GM19023 (cell line): ENCODE results near the gene MPND.
"Not testable (repeated sequence)": the region's sequence is repeated elsewhere in the genome, so short reads cannot be mapped to it uniquely, and the experiment has no call there.

Source experiments
- ATAC-seq: cut with Tn5 transposase; IDR thresholded peaks from one replicate; pipeline ENCODE4 v1.9.1; 2021; ENCODE audit warnings: mild to moderate bottlenecking, moderate library complexity; ENCODE audit not compliant: unreplicated experiment

Gene MPND

GRCh38 chr19:4345342-4346019 is 2.1 kb downstream of the MPND start:
- ATAC-seq: no peak

- ATAC-seq: no peak
Observed at GRCh38 chr19:4346020-4346383, 2.6 kb downstream of the MPND start.

- ATAC-seq: no peak
Observed at GRCh38 chr19:4347521-4347920, 4.2 kb downstream of the MPND start.

- not testable (repeated sequence) for ATAC-seq
Observed at GRCh38 chr19:4349225-4349624, 5.9 kb downstream of the MPND start.

- ATAC-seq: no peak
Observed at GRCh38 chr19:4350111-4350510, 6.7 kb downstream of the MPND start.

GRCh38 chr19:4350726-4351125 is 7.4 kb downstream of the MPND start:
- no peak for ATAC-seq

- ATAC-seq: no peak
Observed at GRCh38 chr19:4352701-4353121, 9.3 kb downstream of the MPND start.

- ATAC-seq: no peak
Observed at GRCh38 chr19:4354282-4354681, 10.9 kb downstream of the MPND start.

- no peak for ATAC-seq
Observed at GRCh38 chr19:4354897-4355296, 11.5 kb downstream of the MPND start.

GRCh38 chr19:4357095-4357797 is 13.9 kb downstream of the MPND start:
- no peak for ATAC-seq

GRCh38 chr19:4357921-4358326 is 14.6 kb downstream of the MPND start:
- ATAC-seq: no peak

GRCh38 chr19:4358709-4359626 is 15.6 kb downstream of the MPND start:
- no peak for ATAC-seq

GRCh38 chr19:4359627-4360000 is 16.3 kb downstream of the MPND start:
- no peak for ATAC-seq

- ATAC-seq: no peak
Observed at GRCh38 chr19:4360081-4360569, 16.8 kb downstream of the MPND start.

- no peak for ATAC-seq
Observed at GRCh38 chr19:4360641-4361151, 17.3 kb downstream of the MPND start.

GRCh38 chr19:4361152-4362046 is 18.0 kb downstream of the MPND start:
- no peak for ATAC-seq

GRCh38 chr19:4362101-4362828 is 18.9 kb downstream of the MPND start:
- ATAC-seq: no peak

- ATAC-seq: no peak
Observed at GRCh38 chr19:4362831-4363545, 19.6 kb downstream of the MPND start.
